HCEC 1CT (cell line): ENCODE measurements around the gene HBM.
A peak's percentile ranks its signal among the peaks of the same experiment; 100 is the strongest.
"Not testable (repeated sequence)": the region's sequence is repeated elsewhere in the genome, so short reads cannot be mapped to it uniquely, and the experiment has no call there.

Experiments
- DNase-seq: peaks from one replicate; pipeline ENCODE4 v3.0.0-alpha.2; 2017

HBM gene

DNA sequence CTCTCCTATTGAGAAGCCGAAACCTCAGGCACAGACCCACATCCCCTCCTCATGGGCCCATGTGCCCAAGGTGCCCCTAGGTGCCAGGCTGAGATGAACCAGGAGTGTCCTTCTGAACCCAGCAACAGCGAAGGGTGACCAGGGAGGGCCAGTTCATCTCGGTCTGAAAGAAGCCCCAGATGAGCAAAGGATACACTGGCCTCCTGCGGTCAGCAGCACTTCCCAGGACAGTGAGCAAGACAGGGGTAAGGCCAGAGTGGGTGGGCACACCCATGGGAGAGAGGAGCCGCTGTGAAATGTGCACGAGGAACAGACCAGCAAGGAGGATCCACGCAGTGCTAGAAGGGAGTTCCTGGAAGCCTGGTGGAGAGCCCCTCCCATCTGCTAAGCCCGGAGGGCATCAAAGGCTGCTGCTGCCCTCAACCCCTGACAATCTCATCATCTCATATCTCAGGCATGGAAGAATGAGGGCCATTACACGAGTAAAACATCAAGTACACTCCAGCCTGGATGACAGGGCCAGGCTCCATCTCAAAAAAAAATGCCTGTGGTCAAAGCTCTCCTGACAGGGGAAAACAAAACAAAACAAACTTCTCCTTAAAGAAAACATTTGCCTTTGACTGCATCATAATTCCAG, 16.6 kb upstream of the HBM start:
- DNase-seq, result no peak

DNA sequence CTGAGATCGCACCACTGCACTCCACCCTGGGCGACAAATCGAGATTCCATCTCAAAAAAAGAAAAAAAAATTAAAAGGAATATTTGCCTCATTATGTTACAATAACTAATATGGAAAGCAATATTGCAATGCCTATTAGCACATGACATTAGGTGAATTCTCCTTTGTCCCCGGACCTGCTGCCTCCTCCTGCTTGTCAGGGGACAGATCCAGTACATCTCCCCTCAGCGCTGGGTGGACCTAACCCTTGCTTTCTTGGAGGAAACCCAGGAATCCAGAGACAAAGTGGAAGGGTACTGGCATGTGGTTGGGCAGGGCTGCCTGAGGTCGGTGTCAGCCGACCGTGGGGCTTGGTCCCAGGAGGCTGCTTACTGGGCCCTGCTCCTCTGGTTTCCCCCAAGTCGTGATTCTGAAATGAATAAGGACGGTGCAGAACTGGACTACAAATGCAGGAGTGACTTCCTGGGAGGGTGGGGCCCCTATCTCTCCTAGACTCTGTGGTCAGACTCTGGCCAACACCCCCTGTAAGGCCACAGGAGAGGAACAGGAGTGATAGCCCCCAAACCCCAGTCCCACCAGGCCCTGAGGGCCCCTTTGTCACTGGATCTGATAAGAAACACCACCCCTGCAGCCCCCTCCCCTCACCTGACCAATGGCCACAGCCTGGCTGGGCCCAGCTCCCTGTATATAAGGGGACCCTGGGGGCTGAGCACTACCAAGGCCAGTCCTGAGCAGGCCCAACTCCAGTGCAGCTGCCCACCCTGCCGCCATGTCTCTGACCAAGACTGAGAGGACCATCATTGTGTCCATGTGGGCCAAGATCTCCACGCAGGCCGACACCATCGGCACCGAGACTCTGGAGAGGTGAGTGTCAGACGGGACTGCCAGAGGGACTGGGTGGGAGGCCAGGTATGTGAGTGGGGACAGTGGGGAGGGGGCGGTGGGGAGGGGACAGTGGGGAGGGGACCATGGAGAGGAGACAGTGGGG, 13.3 kb upstream of the HBM start, which contains the start of gene HBZ:
HBZ (plus strand) TSS at position 504 of the 988 bp plus-strand sequence; CDS start at position 770, 266 bp downstream.
- DNase-seq, result no peak

DNA sequence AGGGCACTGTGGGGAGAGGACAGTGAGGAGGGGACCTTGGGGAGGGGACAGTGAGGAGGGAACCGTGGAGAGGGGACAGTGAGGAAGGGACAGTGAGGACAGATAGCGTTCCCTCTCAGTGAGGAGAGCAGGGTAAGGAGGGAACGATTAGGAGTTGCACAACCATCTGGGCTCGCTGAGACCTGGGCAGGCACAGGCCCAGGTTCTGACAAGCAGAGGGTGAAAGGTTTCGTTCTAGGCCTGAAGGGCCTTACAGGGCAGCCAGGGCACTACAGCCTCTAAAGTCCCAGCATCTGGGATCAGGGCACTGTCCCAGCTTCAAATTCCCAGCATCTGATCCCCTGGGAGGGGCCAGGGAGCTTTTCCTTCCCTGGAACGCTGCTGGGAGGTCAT, 12.7 kb upstream of the HBM start:
- DNase-seq, result not testable (repeated sequence)

DNA sequence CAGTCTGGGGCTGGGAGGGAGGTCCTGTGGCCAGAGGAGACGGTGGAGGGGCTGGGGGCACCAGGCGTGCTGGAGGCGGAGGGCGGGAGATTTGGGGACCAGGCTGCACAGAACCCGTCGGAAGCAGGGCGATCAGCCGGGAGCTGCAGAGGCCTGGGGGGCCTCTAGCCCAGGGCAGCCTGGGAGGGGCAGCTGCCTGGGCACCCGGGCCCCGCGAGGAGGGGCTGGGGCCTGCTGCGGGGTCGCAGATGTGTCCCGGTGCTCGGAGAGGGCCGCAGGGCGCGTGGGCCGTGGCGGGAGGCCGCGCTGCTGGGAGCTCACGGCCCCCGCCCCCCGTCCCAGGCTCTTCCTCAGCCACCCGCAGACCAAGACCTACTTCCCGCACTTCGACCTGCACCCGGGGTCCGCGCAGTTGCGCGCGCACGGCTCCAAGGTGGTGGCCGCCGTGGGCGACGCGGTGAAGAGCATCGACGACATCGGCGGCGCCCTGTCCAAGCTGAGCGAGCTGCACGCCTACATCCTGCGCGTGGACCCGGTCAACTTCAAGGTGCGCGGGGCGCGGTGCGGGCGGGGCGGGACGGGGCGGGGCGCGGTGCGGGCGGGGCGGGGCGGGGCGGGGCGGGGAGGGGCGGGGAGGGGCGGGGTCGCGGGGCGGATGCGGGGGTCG, 12.1 kb upstream of the HBM start:
- not testable (repeated sequence) for DNase-seq

DNA sequence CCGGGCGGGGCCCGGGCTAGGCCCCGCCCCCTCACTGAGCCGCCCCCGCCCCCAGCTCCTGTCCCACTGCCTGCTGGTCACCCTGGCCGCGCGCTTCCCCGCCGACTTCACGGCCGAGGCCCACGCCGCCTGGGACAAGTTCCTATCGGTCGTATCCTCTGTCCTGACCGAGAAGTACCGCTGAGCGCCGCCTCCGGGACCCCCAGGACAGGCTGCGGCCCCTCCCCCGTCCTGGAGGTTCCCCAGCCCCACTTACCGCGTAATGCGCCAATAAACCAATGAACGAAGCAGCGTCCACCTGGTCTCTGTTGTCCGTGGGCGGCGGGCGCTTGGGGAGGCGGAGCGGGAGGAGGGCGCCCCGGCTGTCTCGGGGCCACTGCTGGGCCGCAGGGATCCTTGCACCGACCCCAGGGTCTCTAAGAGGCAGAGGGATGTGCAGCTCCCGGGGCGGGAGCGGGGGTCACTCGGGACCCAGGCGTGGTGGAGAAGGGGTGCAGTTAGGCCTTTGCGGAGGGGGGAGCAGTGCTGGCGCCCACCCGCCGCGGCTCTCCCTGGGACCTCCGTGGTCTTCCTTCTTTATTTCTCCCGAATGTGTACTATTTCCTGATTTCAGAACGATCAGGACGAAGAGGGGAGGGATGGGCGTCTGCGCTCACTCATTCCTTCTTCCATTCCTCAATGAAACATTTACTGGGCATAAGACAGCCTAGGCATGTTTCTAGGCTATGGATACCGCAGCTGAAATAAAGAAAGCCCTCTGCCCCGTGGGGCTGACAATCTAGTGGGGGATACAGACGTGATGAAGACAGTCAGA, 11.4 kb upstream of the HBM start:
- no peak for DNase-seq

DNA sequence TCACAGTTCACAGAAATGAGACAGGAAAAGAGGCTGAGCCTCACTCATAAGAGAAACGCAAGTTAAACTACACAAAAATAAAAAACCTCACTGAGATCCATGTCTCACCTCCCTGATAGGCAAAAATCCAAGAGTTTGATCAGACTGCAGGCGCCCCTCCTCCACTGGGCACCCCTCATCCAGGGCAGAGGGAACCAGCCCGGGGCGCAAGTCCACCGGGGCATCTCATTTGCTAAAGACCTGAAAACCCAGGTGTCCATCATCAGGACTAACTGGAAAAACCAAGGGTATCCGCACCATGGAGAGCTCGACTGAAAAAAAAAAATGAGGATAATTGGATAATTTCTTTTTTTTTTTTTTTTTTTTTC, 10.8 kb upstream of the HBM start:
- no peak for DNase-seq

DNA sequence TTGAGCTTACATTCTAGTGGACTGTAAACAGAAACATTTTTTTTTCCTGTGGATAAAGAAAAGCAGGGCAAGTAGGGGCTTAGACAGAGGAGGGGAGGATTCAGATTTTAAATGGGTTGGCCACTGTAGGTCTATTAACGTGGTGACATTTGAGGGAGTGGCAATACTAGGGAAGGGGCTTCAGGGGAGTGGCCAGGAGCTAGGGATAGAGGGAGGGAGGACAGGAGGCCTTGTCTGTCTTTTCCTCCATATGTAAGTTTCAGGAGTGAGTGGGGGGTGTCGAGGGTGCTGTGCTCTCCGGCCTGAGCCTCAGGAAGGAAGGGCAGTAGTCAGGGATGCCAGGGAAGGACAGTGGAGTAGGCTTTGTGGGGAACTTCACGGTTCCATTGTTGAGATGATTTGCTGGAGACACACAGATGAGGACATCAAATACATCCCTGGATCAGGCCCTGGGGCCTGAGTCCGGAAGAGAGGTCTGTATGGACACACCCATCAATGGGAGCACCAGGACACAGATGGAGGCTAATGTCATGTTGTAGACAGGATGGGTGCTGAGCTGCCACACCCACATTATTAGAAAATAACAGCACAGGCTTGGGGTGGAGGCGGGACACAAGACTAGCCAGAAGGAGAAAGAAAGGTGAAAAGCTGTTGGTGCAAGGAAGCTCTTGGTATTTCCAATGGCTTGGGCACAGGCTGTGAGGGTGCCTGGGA, 6.5 kb upstream of the HBM start:
- DNase-seq, result no peak

DNA sequence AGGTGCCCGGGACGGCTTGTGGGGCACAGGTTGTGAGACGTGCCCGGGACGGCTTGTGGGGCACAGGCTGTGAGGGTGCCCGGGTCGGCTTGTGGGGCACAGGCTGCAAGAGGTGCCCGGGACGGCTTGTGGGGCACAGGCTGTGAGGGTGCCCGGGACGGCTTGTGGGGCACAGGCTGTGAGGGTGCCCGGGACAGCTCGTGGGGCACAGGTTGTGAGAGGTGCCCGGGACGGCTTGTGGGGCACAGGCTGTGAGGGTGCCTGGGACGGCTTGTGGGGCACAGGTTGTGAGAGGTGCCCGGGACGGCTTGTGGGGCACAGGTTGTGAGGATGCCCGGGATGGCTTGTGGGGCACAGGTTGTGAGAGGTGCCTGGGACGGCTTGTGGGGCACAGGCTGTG, 5.5 kb upstream of the HBM start:
- DNase-seq, result not testable (repeated sequence)

DNA sequence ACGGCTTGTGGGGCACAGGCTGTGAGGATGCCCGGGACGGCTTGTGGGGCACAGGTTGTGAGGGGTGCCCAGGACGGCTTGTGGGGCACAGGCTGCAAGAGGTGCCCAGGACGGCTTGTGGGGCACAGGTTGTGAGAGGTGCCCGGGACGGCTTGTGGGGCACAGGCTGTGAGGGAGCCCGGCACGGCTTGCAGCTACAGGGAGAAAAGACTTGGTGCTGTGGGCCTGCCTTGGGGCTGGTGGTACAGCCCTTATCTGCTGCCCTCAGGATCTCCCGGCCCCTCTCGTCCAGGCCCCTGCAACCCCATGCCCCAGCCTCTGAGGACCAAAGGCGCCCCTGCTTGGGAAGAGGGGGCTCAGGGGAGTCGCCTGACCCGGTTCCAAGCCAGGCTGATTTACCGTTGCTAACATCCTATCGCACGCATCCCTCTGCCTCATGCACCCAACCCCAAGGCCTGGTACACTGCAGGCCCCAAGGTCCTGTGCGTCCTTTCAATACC, 5.0 kb upstream of the HBM start:
- DNase-seq, result no peak

DNA sequence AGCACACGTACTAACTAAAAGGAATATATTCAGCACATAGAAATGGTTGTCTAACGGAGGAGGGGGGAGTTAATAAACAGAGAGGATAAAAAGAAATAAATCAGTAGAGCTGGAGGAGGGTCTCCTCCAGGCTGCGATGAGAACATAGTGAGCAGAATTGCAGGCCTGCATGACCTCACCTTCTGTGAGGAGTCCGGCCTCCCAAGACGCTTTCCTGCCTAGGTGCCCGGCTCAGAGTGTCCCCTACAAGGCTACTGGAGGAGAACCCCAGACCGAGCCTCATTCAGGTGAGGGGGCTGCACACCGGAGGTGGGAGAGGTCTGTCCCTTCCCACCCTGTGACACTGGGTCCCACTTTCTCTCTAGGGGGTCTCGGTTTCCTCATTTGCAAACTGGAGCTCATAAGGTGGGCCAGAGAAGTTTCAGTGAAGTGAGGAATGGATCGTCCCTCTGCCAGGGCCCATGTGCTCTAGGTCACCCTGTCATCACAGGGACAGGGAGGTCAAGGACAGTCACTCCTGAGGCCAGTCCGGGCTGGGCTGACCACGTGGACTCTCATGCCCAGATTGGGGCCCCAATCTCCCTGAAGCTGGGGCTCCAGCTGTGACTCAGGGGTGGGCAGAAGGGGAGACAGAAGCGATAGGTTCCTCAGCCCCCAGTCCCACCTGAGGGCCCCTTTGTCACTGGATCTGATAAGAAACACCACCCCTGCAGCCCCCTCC, 3.3 kb upstream of the HBM start:
- no peak for DNase-seq

DNA sequence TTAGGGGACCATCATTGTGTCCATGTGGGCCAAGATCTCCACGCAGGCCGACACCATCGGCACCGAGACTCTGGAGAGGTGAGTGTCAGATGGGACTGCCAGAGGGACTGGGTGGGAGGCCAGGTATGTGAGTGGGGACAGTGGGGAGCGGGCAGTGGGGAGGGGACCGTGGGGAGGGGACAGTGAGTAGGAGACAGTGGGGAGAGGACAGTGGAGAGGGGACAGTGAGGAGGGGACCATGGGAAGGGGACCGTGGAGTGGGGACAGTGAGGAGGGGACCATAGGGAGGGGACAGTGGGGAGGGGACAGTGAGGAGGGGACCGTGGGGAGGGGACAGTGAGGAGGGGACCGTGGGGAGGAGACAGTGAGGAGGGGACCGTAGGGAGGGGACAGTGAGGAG, 2.6 kb upstream of the HBM start:
- DNase-seq, result not testable (repeated sequence)

DNA sequence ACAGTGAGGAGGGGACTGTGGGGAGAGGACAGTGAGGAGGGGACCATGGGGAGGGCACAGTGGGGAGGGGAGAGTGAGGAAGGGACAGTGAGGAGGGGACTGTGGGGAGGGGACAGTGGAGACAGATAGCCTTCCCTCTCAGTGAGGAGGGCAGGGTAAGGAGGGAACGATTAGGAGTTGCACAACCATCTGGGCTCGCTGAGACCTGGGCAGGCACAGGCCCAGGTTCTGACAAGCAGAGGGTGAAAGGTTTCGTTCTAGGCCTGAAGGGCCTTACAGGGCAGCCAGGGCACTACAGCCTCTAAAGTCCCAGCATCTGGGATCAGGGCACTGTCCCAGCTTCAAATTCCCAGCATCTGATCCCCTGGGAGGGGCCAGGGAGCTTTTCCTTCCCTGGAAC, 2.1 kb upstream of the HBM start:
- not testable (repeated sequence) for DNase-seq

DNA sequence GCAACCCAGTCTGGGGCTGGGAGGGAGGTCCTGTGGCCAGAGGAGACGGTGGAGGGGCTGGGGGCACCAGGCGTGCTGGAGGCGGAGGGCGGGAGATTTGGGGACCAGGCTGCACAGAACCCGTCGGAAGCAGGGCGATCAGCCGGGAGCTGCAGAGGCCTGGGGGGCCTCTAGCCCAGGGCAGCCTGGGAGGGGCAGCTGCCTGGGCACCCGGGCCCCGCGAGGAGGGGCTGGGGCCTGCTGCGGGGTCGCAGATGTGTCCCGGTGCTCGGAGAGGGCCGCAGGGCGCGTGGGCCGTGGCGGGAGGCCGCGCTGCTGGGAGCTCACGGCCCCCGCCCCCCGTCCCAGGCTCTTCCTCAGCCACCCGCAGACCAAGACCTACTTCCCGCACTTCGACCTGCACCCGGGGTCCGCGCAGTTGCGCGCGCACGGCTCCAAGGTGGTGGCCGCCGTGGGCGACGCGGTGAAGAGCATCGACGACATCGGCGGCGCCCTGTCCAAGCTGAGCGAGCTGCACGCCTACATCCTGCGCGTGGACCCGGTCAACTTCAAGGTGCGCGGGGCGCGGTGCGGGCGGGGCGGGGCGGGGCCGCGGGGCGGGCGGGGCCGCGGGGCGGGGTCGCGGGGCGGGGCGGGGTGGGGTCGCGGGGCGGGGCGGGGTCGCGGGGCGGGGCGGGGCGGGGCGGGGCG, 1.5 kb upstream of the HBM start:
- DNase-seq, result not testable (repeated sequence)

DNA sequence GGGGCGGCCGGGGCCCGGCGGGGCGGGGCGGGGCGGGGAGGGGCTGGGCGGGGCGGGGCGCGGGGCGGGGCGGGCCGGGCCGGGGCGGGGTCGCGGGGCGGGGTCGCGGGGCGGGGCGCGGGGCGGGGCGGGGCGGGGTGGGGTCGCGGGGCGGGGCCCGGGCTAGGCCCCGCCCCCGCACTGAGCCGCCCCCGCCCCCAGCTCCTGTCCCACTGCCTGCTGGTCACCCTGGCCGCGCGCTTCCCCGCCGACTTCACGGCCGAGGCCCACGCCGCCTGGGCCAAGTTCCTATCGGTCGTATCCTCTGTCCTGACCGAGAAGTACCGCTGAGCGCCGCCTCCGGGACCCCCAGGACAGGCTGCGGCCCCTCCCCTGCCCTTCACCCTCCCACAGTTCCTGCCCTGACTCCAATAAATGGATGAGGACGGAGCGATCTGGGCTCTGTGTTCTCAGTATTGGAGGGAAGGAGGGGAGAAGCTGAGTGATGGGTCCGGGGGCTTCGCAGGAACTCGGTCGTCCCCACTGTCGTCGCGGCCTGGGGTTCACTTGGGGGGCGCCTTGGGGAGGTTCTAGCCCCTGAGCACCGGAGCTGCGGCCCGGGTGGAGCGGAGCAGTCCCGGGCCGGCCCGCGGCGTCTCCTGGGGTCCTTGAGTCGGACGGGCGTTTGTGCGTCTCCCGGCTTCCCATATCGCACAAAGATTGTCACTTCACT, 795 bp upstream of the HBM start:
- DNase-seq, result no peak

DNA sequence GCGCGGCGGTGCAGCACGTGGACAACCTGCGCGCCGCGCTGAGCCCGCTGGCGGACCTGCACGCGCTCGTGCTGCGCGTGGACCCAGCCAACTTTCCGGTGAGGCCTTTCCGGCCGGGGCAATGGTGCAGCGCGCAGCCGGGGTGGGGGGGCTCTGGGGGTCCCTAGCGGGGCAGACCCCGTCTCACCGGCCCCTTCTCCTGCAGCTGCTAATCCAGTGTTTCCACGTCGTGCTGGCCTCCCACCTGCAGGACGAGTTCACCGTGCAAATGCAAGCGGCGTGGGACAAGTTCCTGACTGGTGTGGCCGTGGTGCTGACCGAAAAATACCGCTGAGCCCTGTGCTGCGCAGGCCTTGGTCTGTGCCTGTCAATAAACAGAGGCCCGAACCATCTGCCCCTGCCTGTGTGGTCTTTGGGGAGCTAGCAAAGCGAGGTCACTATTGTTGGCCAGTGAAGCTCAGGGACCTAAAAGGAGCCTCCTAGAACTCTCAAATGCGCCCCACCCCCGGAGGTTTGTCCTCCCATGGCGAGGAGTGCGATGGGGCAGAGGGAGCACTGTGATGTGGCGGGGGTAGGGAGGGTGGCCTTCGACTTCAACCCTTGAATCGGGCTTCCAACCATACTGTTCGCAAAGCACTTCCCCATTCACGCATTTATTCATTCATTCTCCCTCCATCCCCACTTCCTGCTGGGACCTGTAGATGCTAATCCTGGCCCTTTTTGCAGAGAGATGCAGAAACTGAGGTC, 770 bp downstream of the HBM start:
- DNase-seq, result no peak

DNA sequence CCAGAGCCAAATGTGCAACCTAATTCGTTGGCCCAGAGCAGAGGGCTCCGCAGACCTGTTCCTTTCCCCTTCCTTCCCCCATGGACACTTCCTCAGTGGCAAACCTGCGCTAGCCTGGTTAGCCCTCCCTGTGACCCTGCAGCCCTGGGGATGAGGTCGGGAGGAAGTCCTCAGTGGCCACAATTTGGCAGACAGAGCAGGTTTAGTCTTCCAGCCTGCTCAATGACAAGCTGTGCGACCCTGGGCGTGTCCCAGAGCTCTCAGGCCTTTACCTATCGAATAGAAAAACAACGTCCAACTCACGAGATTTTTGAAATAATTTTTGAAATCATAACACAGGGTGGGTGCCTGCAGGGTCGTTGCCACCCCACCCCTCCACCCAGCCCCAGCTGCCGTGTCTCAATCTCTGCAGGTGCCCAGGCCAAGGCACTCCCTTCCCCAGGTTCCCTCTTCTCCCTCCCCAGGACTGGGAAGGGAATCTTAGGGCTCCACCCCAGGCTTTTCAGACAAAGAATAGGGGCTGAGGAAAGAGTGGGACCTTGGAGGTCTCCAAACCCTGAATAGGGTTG, 1.4 kb downstream of the HBM start:
- no peak for DNase-seq

DNA sequence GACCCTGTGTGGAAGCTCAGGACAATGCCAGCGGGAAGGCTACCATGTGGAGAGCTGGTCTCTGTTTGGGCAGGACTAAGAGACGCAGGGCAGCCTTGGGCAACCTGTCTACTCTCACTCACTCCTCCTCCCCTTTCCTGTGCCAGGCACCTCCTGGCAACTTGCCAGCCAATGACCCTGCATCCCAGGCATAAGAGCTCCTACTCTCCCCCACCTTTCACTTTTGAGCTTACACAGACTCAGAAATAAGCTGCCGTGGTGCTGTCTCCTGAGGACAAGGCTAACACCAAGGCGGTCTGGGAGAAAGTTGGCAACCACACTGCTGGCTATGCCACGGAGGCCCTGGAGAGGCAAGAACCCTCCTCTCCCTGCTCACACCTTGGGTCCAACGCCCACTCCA, 2.6 kb downstream of the HBM start:
- no peak for DNase-seq

DNA sequence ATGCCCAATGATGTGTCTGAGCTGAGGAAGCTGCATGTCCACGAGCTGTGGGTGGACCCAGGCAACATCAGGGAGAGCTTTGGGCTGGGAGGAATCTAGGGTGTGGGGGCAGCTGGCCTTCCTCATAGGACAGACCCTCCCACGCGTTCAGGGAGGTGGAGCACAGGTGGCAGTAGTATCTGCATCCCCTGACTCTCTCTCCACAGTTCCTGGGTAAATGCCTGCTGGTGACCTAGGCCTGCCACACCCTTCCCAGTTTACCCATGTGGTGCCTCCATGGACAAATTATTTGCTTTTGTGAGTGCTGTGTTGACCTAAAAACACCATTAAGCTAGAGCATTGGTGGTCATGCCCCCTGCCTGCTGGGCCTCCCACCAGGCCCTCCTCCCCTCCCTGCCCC, 3.2 kb downstream of the HBM start:
- DNase-seq, result no peak

DNA sequence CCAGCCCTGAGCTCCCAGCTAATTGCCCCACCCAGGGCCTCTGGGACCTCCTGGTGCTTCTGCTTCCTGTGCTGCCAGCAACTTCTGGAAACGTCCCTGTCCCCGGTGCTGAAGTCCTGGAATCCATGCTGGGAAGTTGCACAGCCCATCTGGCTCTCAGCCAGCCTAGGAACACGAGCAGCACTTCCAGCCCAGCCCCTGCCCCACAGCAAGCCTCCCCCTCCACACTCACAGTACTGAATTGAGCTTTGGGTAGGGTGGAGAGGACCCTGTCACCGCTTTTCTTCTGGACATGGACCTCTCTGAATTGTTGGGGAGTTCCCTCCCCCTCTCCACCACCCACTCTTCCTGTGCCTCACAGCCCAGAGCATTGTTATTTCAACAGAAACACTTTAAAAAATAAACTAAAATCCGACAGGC, 4.3 kb downstream of the HBM start:
- peak; percentile 3 for DNase-seq
